ENCODE measurements around the gene ISLR.

ISLR gene

GRCh38 chr15:74137537-74137894 is 36.0 kb upstream of the ISLR start:
- no peaks in the 10 kb centered on the region; the same call in 1 of the 2 replicates for H3K27me3 ChIP-seq (ENCODE audit: insufficient read depth, low read depth)
- H3K9ac ChIP-seq = no peak overlapping the region
- H4K20me1 ChIP-seq (ENCODE audit: insufficient read depth) = no peaks in the 10 kb centered on the region
- no peak for TF ChIP-seq CTCF (conservative IDR thresholded peaks at IDR 0.05; ENCODE audit: low read depth, low read length)
- no peak overlapping the region for H3K4me3 ChIP-seq (IDR thresholded peaks at IDR 0.05; ENCODE audit: insufficient read depth, low read depth, low read length)
- no peaks in the 10 kb centered on the region for H3K36me3 ChIP-seq (ENCODE audit: insufficient read depth)
- no peak overlapping the region for H2AFZ ChIP-seq (ENCODE audit: low read depth)
- H3K4me1 ChIP-seq (ENCODE audit: low read depth, poor library complexity, severe bottlenecking) = no peaks in the 10 kb centered on the region
- no peaks in the 10 kb centered on the region for H3K79me2 ChIP-seq (ENCODE audit: insufficient read depth, low read depth)
- H3K27ac ChIP-seq = no peak overlapping the region
- no peak overlapping the region for H3K4me2 ChIP-seq

- Histone ChIP-seq H2AFZ (ENCODE audit: low read depth) (no peak overlapping the region), H3K36me3 (ENCODE audit: insufficient read depth) (no peaks in the 10 kb centered on the region), H3K4me2 (no peak overlapping the region), H3K27ac (no peak overlapping the region), H3K27me3 (ENCODE audit: insufficient read depth, low read depth) (no peaks in the 10 kb centered on the region; the same call in 1 of the 2 replicates), H3K9ac (no peak overlapping the region), H4K20me1 (ENCODE audit: insufficient read depth) (no peaks in the 10 kb centered on the region), H3K4me3 (IDR thresholded peaks at IDR 0.05; ENCODE audit: insufficient read depth, low read depth, low read length) (no peak overlapping the region), H3K4me1 (ENCODE audit: low read depth, poor library complexity, severe bottlenecking) (no peaks in the 10 kb centered on the region), H3K79me2 (ENCODE audit: insufficient read depth, low read depth) (no peaks in the 10 kb centered on the region)
- TF ChIP-seq CTCF (conservative IDR thresholded peaks at IDR 0.05; ENCODE audit: low read depth, low read length) = no peak
Measured at GRCh38 chr15:74138642-74139041, 34.9 kb upstream of the ISLR start.

GRCh38 chr15:74141591-74141990 is 31.9 kb upstream of the ISLR start:
- no peaks in the 10 kb centered on the region for H3K79me2 ChIP-seq (ENCODE audit: insufficient read depth, low read depth)
- H3K4me2 ChIP-seq = no peak overlapping the region
- no peak for TF ChIP-seq CTCF (conservative IDR thresholded peaks at IDR 0.05; ENCODE audit: low read depth, low read length)
- H3K9ac ChIP-seq = no peak overlapping the region
- H3K27ac ChIP-seq = no peak overlapping the region
- no peaks in the 10 kb centered on the region for H3K36me3 ChIP-seq (ENCODE audit: insufficient read depth)
- H4K20me1 ChIP-seq (ENCODE audit: insufficient read depth) = no peaks in the 10 kb centered on the region
- H3K27me3 ChIP-seq (ENCODE audit: insufficient read depth, low read depth) = no peaks in the 10 kb centered on the region
- no peaks in the 10 kb centered on the region for H3K4me1 ChIP-seq (ENCODE audit: low read depth, poor library complexity, severe bottlenecking)
- no peak overlapping the region for H2AFZ ChIP-seq (ENCODE audit: low read depth)
- H3K4me3 ChIP-seq (IDR thresholded peaks at IDR 0.05; ENCODE audit: insufficient read depth, low read depth, low read length) = no peak overlapping the region

GRCh38 chr15:74144153-74144775 is 29.2 kb upstream of the ISLR start:
- H3K9ac ChIP-seq = no peak overlapping the region
- H3K4me1 ChIP-seq (ENCODE audit: low read depth, poor library complexity, severe bottlenecking) = no peaks in the 10 kb centered on the region
- no peak overlapping the region for H3K27ac ChIP-seq
- H4K20me1 ChIP-seq (ENCODE audit: insufficient read depth) = no peaks in the 10 kb centered on the region
- H3K27me3 ChIP-seq (ENCODE audit: insufficient read depth, low read depth) = no peaks in the 10 kb centered on the region
- H2AFZ ChIP-seq (ENCODE audit: low read depth) = no peak overlapping the region
- H3K79me2 ChIP-seq (ENCODE audit: insufficient read depth, low read depth) = no peaks in the 10 kb centered on the region
- no peak overlapping the region for H3K4me2 ChIP-seq
- no peak overlapping the region for H3K4me3 ChIP-seq (IDR thresholded peaks at IDR 0.05; ENCODE audit: insufficient read depth, low read depth, low read length)
- no peak for TF ChIP-seq CTCF (conservative IDR thresholded peaks at IDR 0.05; ENCODE audit: low read depth, low read length)
- H3K36me3 ChIP-seq (ENCODE audit: insufficient read depth) = no peaks in the 10 kb centered on the region
